Measurements from ENCODE around the gene KRT31. TPM values are rescaled to one million over a fixed set of nuclear protein-coding genes. Genes with fewer than 3 reads are reported as not detected.

Gene KRT31
- total RNA-seq (not detected), polyA plus RNA-seq (ENCODE audit: insufficient read length in 6 of 6) (not detected)
- long read RNA-seq, donor 1: 0 reads
- long read RNA-seq, donor 2: 0 reads
- long read RNA-seq, donor 3: 0 reads
- long read RNA-seq, donor 4: 0 reads
- long read RNA-seq, donor 5: 0 reads
- long read RNA-seq, donor 6: 0 reads
- long read RNA-seq, donor 7: 0 reads
- long read RNA-seq, donor 8: 0 reads
- long read RNA-seq, donor 9: 0 reads
- long read RNA-seq, donor 10: 0 reads
- long read RNA-seq, donor 11: 0 reads
- long read RNA-seq, donor 12: 0 reads

GRCh38 chr17:41396996-41397660, at the start of gene KRT31:
Gene KRT31 (minus strand): TSS chr17:41397608. CDS start chr17:41397539, 69 bp downstream.
- Histone ChIP-seq H3K27ac (no peak within 1 kb of the TSS), H3K4me3 (no peak within 1 kb of the TSS), H3K9me3 (no peaks in the 10 kb centered on the region), H3K36me3 (no peaks in the 10 kb centered on the region), H3K4me1 (no peaks in the 10 kb centered on the region), H3K27me3 (no peaks in the 10 kb centered on the region)
- no peak for TF ChIP-seq CTCF (IDR thresholded peaks at IDR 0.05)
- intact Hi-C loops (cut with DNase I): no loop called here
- no peak for DNase-seq
- no peak for ATAC-seq

GRCh38 chr17:41446806-41447205, 49.4 kb upstream of the KRT31 start:
- Histone ChIP-seq H3K36me3 (no peaks in the 10 kb centered on the region), H3K4me1 (no peaks in the 10 kb centered on the region), H3K27ac (no peak overlapping the region), H3K4me3 (no peak overlapping the region), H3K27me3 (peaks cover 0 to 25% of the 10 kb centered on the region in 2 donors), H3K9me3 (no peaks in the 10 kb centered on the region)
- DNase-seq: no peak
- peak; percentile 27 for ATAC-seq
- intact Hi-C loops (cut with DNase I): no loop called here
- TF ChIP-seq CTCF (IDR thresholded peaks at IDR 0.05): no peak

GRCh38 chr17:41444640-41445039, 47.2 kb upstream of the KRT31 start:
- Histone ChIP-seq H3K27me3 (peaks cover 0 to 31% of the 10 kb centered on the region in 2 donors), H3K4me1 (no peaks in the 10 kb centered on the region), H3K4me3 (no peak overlapping the region), H3K9me3 (no peaks in the 10 kb centered on the region), H3K36me3 (no peaks in the 10 kb centered on the region), H3K27ac (no peak overlapping the region)
- DNase-seq (no peak), ATAC-seq (no peak)
- intact Hi-C loops (cut with DNase I): no loop called here
- no peak for TF ChIP-seq CTCF (IDR thresholded peaks at IDR 0.05)

GRCh38 chr17:41444186-41444585, 46.8 kb upstream of the KRT31 start:
- H3K4me1 ChIP-seq: no peaks in the 10 kb centered on the region
- H3K27me3 ChIP-seq: peaks cover 0 to 31% of the 10 kb centered on the region in 2 donors
- no peak overlapping the region for H3K27ac ChIP-seq
- intact Hi-C loops (cut with DNase I): no loop called here
- no peak for TF ChIP-seq CTCF (IDR thresholded peaks at IDR 0.05)
- ATAC-seq (no peak), DNase-seq (no peak)
- H3K4me3 ChIP-seq: no peak overlapping the region
- no peaks in the 10 kb centered on the region for H3K9me3 ChIP-seq
- no peaks in the 10 kb centered on the region for H3K36me3 ChIP-seq

GRCh38 chr17:41442739-41443138, 45.3 kb upstream of the KRT31 start:
- DNase-seq: no peak
- Histone ChIP-seq H3K4me1 (no peaks in the 10 kb centered on the region), H3K27me3 (peaks cover 0 to 31% of the 10 kb centered on the region in 2 donors), H3K27ac (no peak overlapping the region), H3K36me3 (no peaks in the 10 kb centered on the region), H3K4me3 (no peak overlapping the region), H3K9me3 (no peaks in the 10 kb centered on the region)
- TF ChIP-seq CTCF (IDR thresholded peaks at IDR 0.05): no peak
- no peak for ATAC-seq
- intact Hi-C loops (cut with DNase I): no loop called here

All from left lung (tissue), 14 donors.